GM12878 (cell line): ENCODE results near the gene PDXP. TPM values are rescaled to one million over a fixed set of nuclear protein-coding genes. Genes with fewer than 3 reads are reported as not detected.

ENCODE experiments used
- IKZF1 ChIP-seq: fragments of 450-650 bp; conservative IDR thresholded peaks from 2 replicates; pipeline ENCODE4 v1.6.1; 2017; ENCODE audit warnings: antibody characterized with exemption, mild to moderate bottlenecking
- MEF2A ChIP-seq: IDR thresholded peaks from 2 replicates; pipeline ENCODE4 v1.6.1; 2011; ENCODE audit warnings: low read depth, mild to moderate bottlenecking, low read length, moderate library complexity; ENCODE audit not compliant: insufficient read depth
- SMARCA5 ChIP-seq: fragments of 450-650 bp; IDR thresholded peaks from 2 replicates; pipeline ENCODE4 v1.6.1; 2017; ENCODE audit warnings: mild to moderate bottlenecking
- SREBF2 ChIP-seq: IDR thresholded peaks from 2 replicates; pipeline ENCODE4 v1.6.1; 2012; ENCODE audit warnings: mild to moderate bottlenecking, low read length
- ZBED1 ChIP-seq: IDR thresholded peaks from 2 replicates; pipeline ENCODE4 v1.6.1; 2016; ENCODE audit warnings: borderline replicate concordance
- ZBTB4 ChIP-seq: fragments of 450-650 bp; formaldehyde crosslinking; IDR thresholded peaks from 2 replicates; pipeline ENCODE4 v1.4.0; 2022; ENCODE audit warnings: mild to moderate bottlenecking, moderate library complexity
- polyA plus RNA-seq, 11 experiments: library from polyadenylated mRNA; depleted of rRNA in 4 of 11; unstranded in 6 of 11; stranded (reverse) in 5 of 11; fragments of >200 nt; fragmentation: Nextera tagmentation in 4 of 11; fragmentation: Illumina TruSeq in 1 of 11; extraction: Ambion mirVana in 4 of 11; extraction: Trizol in 1 of 11; gene quantifications; 1 replicate in 1 of 11; 2 replicates in 10 of 11; pipeline versions ENCODE4 v1.2.1 to v1.2.3, GENCODE V29; 2011 to 2016; ENCODE audit warnings: inconsistent platforms in 2 of 11, missing spikeins in 2 of 11, low read depth in 1 of 11
- total RNA-seq, 4 experiments: library from RNA; depleted of rRNA in 3 of 4; stranded (reverse); fragments of >200 nt in 3 of 4; fragmentation: Illumina TruSeq in 1 of 4; extraction: Trizol in 1 of 4; gene quantifications; 2 replicates each; pipeline versions ENCODE4 v1.2.1 to v1.2.3, GENCODE V29; 2013 to 2021
- TF ChIP-seq, protein P1 (sequence below): IDR thresholded peaks from 2 replicates; pipeline ENCODE4 v1.6.1; 2012; ENCODE audit warnings: improper control_type of control experiment, low read depth, low read length; ENCODE audit not compliant: insufficient replicate concordance

Gene PDXP
- total and polyA plus RNA-seq, 10 of the 15 experiments (the other 5 are each of a cell fraction or from before 2014, with no cell fraction given): 4.4 to 56.7 (median 34.6) TPM

- no peak for TF ChIP-seq ZBTB4
- TF ChIP-seq SREBF2: no peak
- no peak for TF ChIP-seq SMARCA5
- no peak for TF ChIP-seq ZBED1
- TF ChIP-seq, protein P1, sequence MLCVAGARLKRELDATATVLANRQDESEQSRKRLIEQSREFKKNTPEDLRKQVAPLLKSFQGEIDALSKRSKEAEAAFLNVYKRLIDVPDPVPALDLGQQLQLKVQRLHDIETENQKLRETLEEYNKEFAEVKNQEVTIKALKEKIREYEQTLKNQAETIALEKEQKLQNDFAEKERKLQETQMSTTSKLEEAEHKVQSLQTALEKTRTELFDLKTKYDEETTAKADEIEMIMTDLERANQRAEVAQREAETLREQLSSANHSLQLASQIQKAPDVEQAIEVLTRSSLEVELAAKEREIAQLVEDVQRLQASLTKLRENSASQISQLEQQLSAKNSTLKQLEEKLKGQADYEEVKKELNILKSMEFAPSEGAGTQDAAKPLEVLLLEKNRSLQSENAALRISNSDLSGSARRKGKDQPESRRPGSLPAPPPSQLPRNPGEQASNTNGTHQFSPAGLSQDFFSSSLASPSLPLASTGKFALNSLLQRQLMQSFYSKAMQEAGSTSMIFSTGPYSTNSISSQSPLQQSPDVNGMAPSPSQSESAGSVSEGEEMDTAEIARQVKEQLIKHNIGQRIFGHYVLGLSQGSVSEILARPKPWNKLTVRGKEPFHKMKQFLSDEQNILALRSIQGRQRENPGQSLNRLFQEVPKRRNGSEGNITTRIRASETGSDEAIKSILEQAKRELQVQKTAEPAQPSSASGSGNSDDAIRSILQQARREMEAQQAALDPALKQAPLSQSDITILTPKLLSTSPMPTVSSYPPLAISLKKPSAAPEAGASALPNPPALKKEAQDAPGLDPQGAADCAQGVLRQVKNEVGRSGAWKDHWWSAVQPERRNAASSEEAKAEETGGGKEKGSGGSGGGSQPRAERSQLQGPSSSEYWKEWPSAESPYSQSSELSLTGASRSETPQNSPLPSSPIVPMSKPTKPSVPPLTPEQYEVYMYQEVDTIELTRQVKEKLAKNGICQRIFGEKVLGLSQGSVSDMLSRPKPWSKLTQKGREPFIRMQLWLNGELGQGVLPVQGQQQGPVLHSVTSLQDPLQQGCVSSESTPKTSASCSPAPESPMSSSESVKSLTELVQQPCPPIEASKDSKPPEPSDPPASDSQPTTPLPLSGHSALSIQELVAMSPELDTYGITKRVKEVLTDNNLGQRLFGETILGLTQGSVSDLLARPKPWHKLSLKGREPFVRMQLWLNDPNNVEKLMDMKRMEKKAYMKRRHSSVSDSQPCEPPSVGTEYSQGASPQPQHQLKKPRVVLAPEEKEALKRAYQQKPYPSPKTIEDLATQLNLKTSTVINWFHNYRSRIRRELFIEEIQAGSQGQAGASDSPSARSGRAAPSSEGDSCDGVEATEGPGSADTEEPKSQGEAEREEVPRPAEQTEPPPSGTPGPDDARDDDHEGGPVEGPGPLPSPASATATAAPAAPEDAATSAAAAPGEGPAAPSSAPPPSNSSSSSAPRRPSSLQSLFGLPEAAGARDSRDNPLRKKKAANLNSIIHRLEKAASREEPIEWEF: no peak
- TF ChIP-seq MEF2A: no peak
- no peak for TF ChIP-seq IKZF1
Observed at GRCh38 chr22:37630839-37631435, 27.6 kb upstream of the PDXP start (continued).
